ENCODE results near the gene RPL10A.

RPL10A gene

DNA sequence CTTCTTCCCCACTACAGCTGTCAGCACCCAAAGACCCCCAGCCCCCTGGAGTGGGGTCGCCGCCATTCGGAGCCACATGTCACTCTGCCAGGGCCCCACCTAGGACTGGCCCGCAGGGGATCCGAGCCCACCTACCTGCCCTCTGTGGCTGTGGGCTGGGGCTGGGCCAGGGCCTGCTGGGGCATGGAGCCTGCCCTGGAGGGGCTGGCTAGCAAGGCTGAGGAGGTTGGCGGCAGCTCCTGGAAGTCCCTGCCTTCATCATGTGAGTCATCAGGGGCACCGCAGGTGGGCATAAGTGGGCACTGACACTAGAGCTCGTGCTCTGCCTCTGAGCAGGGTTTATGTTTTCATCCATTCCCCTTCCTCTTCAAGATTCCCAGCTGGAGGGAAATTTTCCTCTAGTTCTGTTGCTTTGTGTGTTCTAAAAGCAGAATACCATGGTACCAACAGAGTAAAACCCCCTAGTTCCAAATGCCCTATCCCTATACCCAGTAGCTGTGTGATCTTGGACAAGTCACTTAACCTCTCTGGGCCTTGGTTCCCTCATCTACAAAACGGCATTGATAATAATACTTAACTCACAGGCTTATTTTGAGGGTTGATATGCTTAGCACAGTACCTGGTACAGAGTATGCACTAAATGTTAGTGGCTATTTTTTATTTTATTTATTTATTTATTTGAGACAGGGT lies 24.7 kb upstream of the RPL10A start:
- Histone ChIP-seq H3K4me3 (ENCODE audit: low read depth in 1 of 2, low read length in 2 of 2) (no peak overlapping the region), H3K27ac (ENCODE audit: low read length) (no peak overlapping the region), H2AFZ (ENCODE audit: low read depth, low read length) (no peak overlapping the region), H3K79me2 (ENCODE audit: insufficient read depth, low read length) (no peaks in the 10 kb centered on the region), H3K4me1 (ENCODE audit: insufficient read depth, low read length) (peaks cover 4% of the 10 kb centered on the region; the same call in 1 of the 2 replicates), H3K36me3 (ENCODE audit: insufficient read depth, low read length) (no peaks in the 10 kb centered on the region), H3K9me3 (ENCODE audit: insufficient read depth, low read length, severe bottlenecking) (no peaks in the 10 kb centered on the region), H3K9ac (ENCODE audit: low read depth, low read length) (no peak overlapping the region), H3K27me3 (ENCODE audit: insufficient read depth, low read length, poor library complexity) (no peaks in the 10 kb centered on the region), H4K20me1 (ENCODE audit: insufficient read depth, low read length) (no peaks in the 10 kb centered on the region), H3K4me2 (ENCODE audit: insufficient read depth, low read length) (no peak overlapping the region)
- ATAC-seq (ENCODE audit: insufficient read depth, low read depth): no peak
- DNase-seq: no peak
- TF ChIP-seq CTCF (IDR thresholded peaks at IDR 0.05; ENCODE audit: borderline replicate concordance, extremely low read depth, low read length, poor library complexity, severe bottlenecking) (no peak), EZH2 (IDR thresholded peaks at IDR 0.05; ENCODE audit: borderline replicate concordance, low read depth, low read length, severe bottlenecking) (no peak)

DNA sequence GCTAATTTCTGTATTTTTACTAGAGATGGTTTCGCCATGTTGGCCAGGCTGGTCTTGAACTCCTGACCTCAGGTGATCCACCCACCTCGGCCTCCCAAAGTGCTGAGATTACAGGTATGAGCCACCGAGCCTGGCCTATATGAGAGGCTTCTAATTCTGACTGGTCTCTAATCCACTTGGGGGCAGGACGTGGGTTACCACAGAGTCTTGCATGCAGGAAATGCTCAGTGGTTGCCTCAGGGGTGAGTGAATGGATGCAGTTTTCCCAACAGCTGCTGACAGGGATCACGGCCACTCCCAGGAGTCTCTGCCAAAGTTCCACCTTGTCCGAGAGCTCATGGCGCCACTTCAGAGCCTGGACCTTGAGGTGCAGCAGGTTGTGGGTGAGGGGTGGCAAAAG lies 22.5 kb upstream of the RPL10A start:
- H3K9ac ChIP-seq (ENCODE audit: low read depth, low read length): no peak overlapping the region
- DNase-seq (peak; percentile 56), ATAC-seq (ENCODE audit: insufficient read depth, low read depth) (peak; percentile 73)
- H3K9me3 ChIP-seq (ENCODE audit: insufficient read depth, low read length, severe bottlenecking): no peaks in the 10 kb centered on the region
- no peak overlapping the region for H3K4me2 ChIP-seq (ENCODE audit: insufficient read depth, low read length)
- H3K36me3 ChIP-seq (ENCODE audit: insufficient read depth, low read length): no peaks in the 10 kb centered on the region
- H3K4me1 ChIP-seq (ENCODE audit: insufficient read depth, low read length): peaks cover 4% of the 10 kb centered on the region; the same call in 1 of the 2 replicates
- no peaks in the 10 kb centered on the region for H3K79me2 ChIP-seq (ENCODE audit: insufficient read depth, low read length)
- no peak overlapping the region for H3K27ac ChIP-seq (ENCODE audit: low read length)
- H2AFZ ChIP-seq (ENCODE audit: low read depth, low read length): no peak overlapping the region
- H3K4me3 ChIP-seq (ENCODE audit: low read depth in 1 of 2, low read length in 2 of 2): no peak overlapping the region
- TF ChIP-seq EZH2 (IDR thresholded peaks at IDR 0.05; ENCODE audit: borderline replicate concordance, low read depth, low read length, severe bottlenecking) (no peak), CTCF (IDR thresholded peaks at IDR 0.05; ENCODE audit: borderline replicate concordance, extremely low read depth, low read length, poor library complexity, severe bottlenecking) (no peak)
- H3K27me3 ChIP-seq (ENCODE audit: insufficient read depth, low read length, poor library complexity): no peaks in the 10 kb centered on the region
- H4K20me1 ChIP-seq (ENCODE audit: insufficient read depth, low read length): no peaks in the 10 kb centered on the region

DNA sequence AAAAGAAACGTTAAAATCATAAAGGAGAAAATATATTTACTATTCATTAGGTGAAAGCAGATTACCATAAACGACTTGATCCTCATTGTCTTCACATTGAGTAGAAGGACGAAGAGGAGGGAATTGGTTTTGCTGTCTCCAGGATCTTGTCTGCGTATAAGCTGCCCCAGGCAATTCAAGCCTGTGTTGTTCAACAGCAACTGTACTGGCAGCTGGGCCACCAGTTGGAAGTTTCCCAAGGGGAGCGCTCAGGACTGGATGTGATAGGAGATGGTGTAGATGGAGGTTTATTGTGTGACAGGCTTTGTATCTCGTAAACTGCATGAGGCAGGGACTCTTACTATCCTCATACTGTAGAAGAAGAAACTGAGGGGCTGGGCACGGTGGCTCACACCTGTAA lies 20.0 kb upstream of the RPL10A start:
- DNase-seq (no peak), ATAC-seq (ENCODE audit: insufficient read depth, low read depth) (no peak)
- H3K79me2 ChIP-seq (ENCODE audit: insufficient read depth, low read length): no peaks in the 10 kb centered on the region
- H3K4me3 ChIP-seq (ENCODE audit: low read depth in 1 of 2, low read length in 2 of 2): no peak overlapping the region
- H3K27me3 ChIP-seq (ENCODE audit: insufficient read depth, low read length, poor library complexity): no peaks in the 10 kb centered on the region
- H3K9ac ChIP-seq (ENCODE audit: low read depth, low read length): no peak overlapping the region
- H3K9me3 ChIP-seq (ENCODE audit: insufficient read depth, low read length, severe bottlenecking): no peaks in the 10 kb centered on the region
- H3K36me3 ChIP-seq (ENCODE audit: insufficient read depth, low read length): no peaks in the 10 kb centered on the region
- TF ChIP-seq EZH2 (IDR thresholded peaks at IDR 0.05; ENCODE audit: borderline replicate concordance, low read depth, low read length, severe bottlenecking) (no peak), CTCF (IDR thresholded peaks at IDR 0.05; ENCODE audit: borderline replicate concordance, extremely low read depth, low read length, poor library complexity, severe bottlenecking) (no peak)
- no peak overlapping the region for H3K4me2 ChIP-seq (ENCODE audit: insufficient read depth, low read length)
- H4K20me1 ChIP-seq (ENCODE audit: insufficient read depth, low read length): no peaks in the 10 kb centered on the region
- no peak overlapping the region for H2AFZ ChIP-seq (ENCODE audit: low read depth, low read length)
- H3K4me1 ChIP-seq (ENCODE audit: insufficient read depth, low read length): peaks cover 20% of the 10 kb centered on the region
- H3K27ac ChIP-seq (ENCODE audit: low read length): no peak overlapping the region
